MM.1S (cell line): ENCODE measurements around the gene FANCE.

ENCODE experiments used
- EZH2 ChIP-seq: fragments of 300-600 bp; sonication (generic); optimal IDR thresholded peaks from 2 replicates; pipeline ENCODE3; 2017; ENCODE audit warnings: low read depth, mild to moderate bottlenecking, antibody characterized with exemption, low read length, mixed read lengths
- TF ChIP-seq, protein P1 (sequence below): fragments of 300-600 bp; sonication (generic); IDR thresholded peaks from 2 replicates; pipeline ENCODE4 v1.5.1; 2016; ENCODE audit warnings: antibody characterized with exemption, low read length, mixed read lengths

DNA sequence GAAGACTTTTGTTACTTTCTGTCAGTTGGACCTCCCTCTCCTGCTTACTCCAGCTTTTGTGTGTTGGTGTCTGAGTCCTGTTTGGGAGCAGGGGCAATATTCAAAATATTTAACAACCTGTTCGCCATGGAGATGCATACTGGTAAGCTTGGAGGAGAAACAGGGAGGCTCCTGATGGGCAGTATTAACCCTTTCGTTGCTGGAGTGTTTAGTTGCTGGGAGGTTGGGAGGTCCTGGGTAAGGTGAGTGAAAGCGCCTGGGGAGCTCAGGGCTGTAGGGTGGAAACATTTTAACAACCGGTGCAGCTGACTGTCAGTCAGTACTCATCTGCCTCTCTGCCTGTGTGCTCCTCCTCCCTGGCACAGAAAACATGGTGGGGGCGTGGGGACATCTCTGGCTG, 56.4 kb downstream of the FANCE start:
- TF ChIP-seq EZH2, result no peak
- TF ChIP-seq, protein P1, sequence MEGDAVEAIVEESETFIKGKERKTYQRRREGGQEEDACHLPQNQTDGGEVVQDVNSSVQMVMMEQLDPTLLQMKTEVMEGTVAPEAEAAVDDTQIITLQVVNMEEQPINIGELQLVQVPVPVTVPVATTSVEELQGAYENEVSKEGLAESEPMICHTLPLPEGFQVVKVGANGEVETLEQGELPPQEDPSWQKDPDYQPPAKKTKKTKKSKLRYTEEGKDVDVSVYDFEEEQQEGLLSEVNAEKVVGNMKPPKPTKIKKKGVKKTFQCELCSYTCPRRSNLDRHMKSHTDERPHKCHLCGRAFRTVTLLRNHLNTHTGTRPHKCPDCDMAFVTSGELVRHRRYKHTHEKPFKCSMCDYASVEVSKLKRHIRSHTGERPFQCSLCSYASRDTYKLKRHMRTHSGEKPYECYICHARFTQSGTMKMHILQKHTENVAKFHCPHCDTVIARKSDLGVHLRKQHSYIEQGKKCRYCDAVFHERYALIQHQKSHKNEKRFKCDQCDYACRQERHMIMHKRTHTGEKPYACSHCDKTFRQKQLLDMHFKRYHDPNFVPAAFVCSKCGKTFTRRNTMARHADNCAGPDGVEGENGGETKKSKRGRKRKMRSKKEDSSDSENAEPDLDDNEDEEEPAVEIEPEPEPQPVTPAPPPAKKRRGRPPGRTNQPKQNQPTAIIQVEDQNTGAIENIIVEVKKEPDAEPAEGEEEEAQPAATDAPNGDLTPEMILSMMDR, result no peak
